K562 (cell line): ENCODE measurements around the gene SLC48A1. TPM values are rescaled to one million over a fixed set of nuclear protein-coding genes. Genes with fewer than 3 reads are reported as not detected.

Experiments
- AFF1 ChIP-seq, 2 experiments: fragments of 450-650 bp; IDR thresholded peaks; 2 replicates each; pipeline ENCODE4 v1.6.1; 2018; ENCODE audit warnings: mild to moderate bottlenecking in 2 of 2, low read depth in 1 of 2; ENCODE audit not compliant: partially characterized antibody in 2 of 2
- BCOR ChIP-seq: fragments of 450-650 bp; IDR thresholded peaks from 2 replicates; pipeline ENCODE4 v1.6.1; 2016
- BRD9 ChIP-seq: fragments of 450-650 bp; IDR thresholded peaks from 2 replicates; pipeline ENCODE4 v1.6.1; 2018; ENCODE audit warnings: low read depth; ENCODE audit not compliant: partially characterized antibody
- CBFA2T3 ChIP-seq: fragments of 450-650 bp; IDR thresholded peaks from 2 replicates; pipeline ENCODE4 v1.6.1; 2017
- L3MBTL2 ChIP-seq: fragments of 450-650 bp; IDR thresholded peaks from 2 replicates; pipeline ENCODE4 v1.6.1; 2016; ENCODE audit warnings: mild to moderate bottlenecking, moderate library complexity
- NRF1 ChIP-seq, 2 experiments: fragments of 450-650 bp; IDR thresholded peaks in 1 of 2; conservative IDR thresholded peaks in 1 of 2; 2 replicates each; pipeline ENCODE4 v1.6.1; 2014; ENCODE audit warnings: mild to moderate bottlenecking in 2 of 2
- RBBP5 ChIP-seq: fragments of 200-600 bp; sonication (generic); IDR thresholded peaks from 2 replicates; pipeline ENCODE4 v1.6.1; 2012; ENCODE audit warnings: borderline replicate concordance, mild to moderate bottlenecking, low read length, control low read depth, inconsistent platforms; ENCODE audit not compliant: insufficient read depth, poor library complexity, severe bottlenecking
- SMARCC2 ChIP-seq: fragments of 450-650 bp; IDR thresholded peaks from 2 replicates; pipeline ENCODE4 v1.6.1; 2017; ENCODE audit warnings: antibody characterized with exemption, moderate library complexity, mild to moderate bottlenecking, low read depth
- SP2 ChIP-seq: IDR thresholded peaks from 2 replicates; pipeline ENCODE4 v1.6.1; 2011; ENCODE audit warnings: mild to moderate bottlenecking, low read depth, low read length, moderate library complexity; ENCODE audit not compliant: poor library complexity, severe bottlenecking; ENCODE audit errors: extremely low read depth
- ZNF140 ChIP-seq: fragments of 250-450 bp; sonication (Bioruptor Pico); IDR thresholded peaks from 2 replicates; pipeline ENCODE4 v1.8.0; 2021; ENCODE audit warnings: moderate library complexity, mild to moderate bottlenecking, inconsistent platforms
- ZNF224 ChIP-seq: sonication (generic); formaldehyde crosslinking; IDR thresholded peaks from 2 replicates; pipeline ENCODE4 v1.8.0; 2022; ENCODE audit warnings: mild to moderate bottlenecking, missing genetic modification reagents
- ZNF253 ChIP-seq: fragments of 250-450 bp; sonication (Bioruptor Pico); conservative IDR thresholded peaks from 2 replicates; pipeline ENCODE4 v1.6.1; 2021; ENCODE audit warnings: mild to moderate bottlenecking
- ZNF518B ChIP-seq: fragments of 250-450 bp; sonication (Bioruptor Pico); IDR thresholded peaks from 2 replicates; pipeline ENCODE4 v1.5.0; 2021; ENCODE audit warnings: mild to moderate bottlenecking, moderate library complexity
- polyA plus RNA-seq, 8 experiments: library from polyadenylated mRNA; depleted of rRNA in 4 of 8; stranded (reverse) in 5 of 8; unstranded in 3 of 8; fragments of >200 nt; fragmentation: Nextera tagmentation in 2 of 8; fragmentation: Illumina TruSeq in 1 of 8; extraction: Ambion mirVana in 2 of 8; extraction: Trizol in 1 of 8; gene quantifications; 2 replicates each; pipeline versions ENCODE4 v1.2.1 to v1.2.3, GENCODE V29; 2011 to 2014; ENCODE audit warnings: inconsistent platforms in 1 of 8, missing spikeins in 1 of 8
- total RNA-seq, 7 experiments: library from RNA; depleted of rRNA in 6 of 7; stranded (reverse); fragments of >200 nt in 6 of 7; fragmentation: Illumina TruSeq in 2 of 7; extraction: Trizol in 2 of 7; gene quantifications; 2 replicates each; pipeline versions ENCODE4 v1.2.1 to v1.2.3, GENCODE V29; 2011 to 2021; ENCODE audit warnings: low replicate concordance in 1 of 7
- TF ChIP-seq, protein P1 (sequence below), 2 experiments: fragments of 450-650 bp in 1 of 2; IDR thresholded peaks; 2 replicates each; pipeline ENCODE4 v1.6.1; 2011 to 2017; ENCODE audit warnings: low read depth in 2 of 2, antibody characterized with exemption in 1 of 2, borderline replicate concordance in 1 of 2, low read length in 1 of 2, mild to moderate bottlenecking in 1 of 2, mixed read lengths in 1 of 2; ENCODE audit not compliant: control insufficient read depth in 1 of 2

The SLC48A1 gene
- total and polyA plus RNA-seq, 9 of the 15 experiments (the other 6 are each of a cell fraction or from before 2014, with no cell fraction given) = 10.7 to 37.5 (median 18.7) TPM

DNA sequence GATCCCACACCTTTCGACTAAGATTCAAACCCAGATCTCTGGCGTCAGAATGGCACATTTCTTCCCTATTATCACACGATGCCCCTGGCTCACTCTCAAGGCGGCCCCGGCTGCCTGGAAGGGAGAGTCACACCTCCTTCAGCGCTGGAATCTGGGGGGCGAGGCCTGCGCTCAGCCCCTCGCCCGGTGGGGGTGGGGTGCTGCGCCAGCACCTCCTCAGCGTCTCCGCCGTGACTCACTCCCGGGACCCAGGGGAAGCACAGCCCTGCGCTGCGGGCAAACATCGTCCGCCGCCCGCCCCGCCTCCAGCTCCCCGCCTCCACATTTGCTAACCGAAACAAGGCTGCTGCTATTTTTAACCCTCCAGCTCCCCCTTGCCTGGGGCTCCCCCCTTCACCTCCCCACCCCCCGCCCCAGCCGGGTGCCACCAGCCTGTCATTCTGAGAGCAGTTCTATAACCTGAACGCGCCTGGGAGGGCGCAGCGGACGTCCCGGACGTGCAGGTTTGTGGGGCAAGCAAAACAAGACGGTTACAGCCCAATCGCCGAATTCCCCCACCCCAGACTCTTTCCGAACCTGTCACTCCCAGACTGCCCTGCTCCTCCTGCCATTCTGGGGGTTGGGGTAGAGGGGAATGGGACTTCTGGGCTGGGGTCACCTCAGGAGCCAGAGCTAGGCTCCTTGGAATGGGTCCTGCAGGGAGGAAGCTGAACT, 39.9 kb downstream of the SLC48A1 start (continued):
- TF ChIP-seq AFF1 (IDR thresholded peaks at IDR 0.05; ENCODE audit: low read depth in 1 of 2, partially characterized antibody in 2 of 2) (no peak), BRD9 (peak; percentile 22), BCOR (peak; percentile 22; the same call in 1 of the 2 replicates), L3MBTL2 (peak; percentile 43; the same call in 1 of the 2 replicates), CBFA2T3 (peak; percentile 28), RBBP5 (peak; percentile 23), NRF1 (conservative IDR thresholded peaks at IDR 0.05 in 1 of 2, IDR thresholded peaks at IDR 0.05 in 1 of 2) (peak; percentile 77 to 79), ZNF224 (CRISPR knock-in tag) (0 out of 2 replicates have a peak, but pooled peaks have one; percentile 47), ZNF140 (CRISPR knock-in tag) (no peak), ZNF518B (no peak), SP2 (no peak), SMARCC2 (peak; percentile 52; the same call in 1 of the 2 replicates), ZNF253 (CRISPR knock-in tag) (no peak)
- TF ChIP-seq, protein P1, sequence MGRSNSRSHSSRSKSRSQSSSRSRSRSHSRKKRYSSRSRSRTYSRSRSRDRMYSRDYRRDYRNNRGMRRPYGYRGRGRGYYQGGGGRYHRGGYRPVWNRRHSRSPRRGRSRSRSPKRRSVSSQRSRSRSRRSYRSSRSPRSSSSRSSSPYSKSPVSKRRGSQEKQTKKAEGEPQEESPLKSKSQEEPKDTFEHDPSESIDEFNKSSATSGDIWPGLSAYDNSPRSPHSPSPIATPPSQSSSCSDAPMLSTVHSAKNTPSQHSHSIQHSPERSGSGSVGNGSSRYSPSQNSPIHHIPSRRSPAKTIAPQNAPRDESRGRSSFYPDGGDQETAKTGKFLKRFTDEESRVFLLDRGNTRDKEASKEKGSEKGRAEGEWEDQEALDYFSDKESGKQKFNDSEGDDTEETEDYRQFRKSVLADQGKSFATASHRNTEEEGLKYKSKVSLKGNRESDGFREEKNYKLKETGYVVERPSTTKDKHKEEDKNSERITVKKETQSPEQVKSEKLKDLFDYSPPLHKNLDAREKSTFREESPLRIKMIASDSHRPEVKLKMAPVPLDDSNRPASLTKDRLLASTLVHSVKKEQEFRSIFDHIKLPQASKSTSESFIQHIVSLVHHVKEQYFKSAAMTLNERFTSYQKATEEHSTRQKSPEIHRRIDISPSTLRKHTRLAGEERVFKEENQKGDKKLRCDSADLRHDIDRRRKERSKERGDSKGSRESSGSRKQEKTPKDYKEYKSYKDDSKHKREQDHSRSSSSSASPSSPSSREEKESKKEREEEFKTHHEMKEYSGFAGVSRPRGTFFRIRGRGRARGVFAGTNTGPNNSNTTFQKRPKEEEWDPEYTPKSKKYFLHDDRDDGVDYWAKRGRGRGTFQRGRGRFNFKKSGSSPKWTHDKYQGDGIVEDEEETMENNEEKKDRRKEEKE (IDR thresholded peaks at IDR 0.05; ENCODE audit: borderline replicate concordance in 1 of 2, control insufficient read depth in 1 of 2, low read depth in 2 of 2, low read length in 1 of 2) = 0 out of 4 replicates have a peak, but pooled peaks of 1 of the 2 experiments have one; percentile 31
